ENCODE measurements around the gene EMX2.

EMX2 gene

DNA sequence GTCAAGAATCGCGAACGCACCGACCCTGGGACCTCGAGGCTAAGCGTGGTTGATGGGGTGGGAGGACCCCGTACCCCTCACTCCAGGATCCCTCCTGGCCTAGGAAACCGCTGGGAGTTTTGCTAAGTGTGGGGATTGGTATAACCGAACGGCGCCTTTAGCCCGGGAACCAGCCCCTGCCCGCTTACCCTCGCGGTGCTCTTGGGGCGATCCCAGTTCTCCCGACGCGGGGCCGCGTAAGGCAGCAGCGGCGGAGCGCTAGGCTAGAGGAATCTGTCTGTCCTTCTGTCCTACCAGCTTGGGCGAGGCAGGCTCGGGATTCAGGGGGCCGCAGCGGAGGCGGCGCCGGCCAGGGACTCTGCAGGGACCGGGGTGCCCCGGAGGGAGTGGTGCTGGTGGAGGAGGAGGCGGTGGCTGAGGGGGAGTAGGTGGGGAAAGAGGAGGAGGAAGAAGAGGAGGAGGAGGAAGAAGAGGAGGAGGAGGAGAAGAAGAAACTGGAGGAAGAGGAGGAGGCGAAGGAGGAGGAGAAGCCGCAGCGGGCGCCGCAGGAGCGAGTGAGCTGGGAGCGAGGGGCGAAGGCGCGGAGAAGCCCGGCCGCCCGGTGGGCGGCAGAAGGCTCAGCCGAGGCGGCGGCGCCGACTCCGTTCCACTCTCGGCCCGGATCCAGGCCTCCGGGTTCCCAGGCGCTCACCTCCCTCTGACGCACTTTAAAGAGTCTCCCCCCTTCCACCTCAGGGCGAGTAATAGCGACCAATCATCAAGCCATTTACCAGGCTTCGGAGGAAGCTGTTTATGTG is 439 bp upstream of the EMX2 start (continued):
- TF ChIP-seq ZNF521 (tag by site-specific recombination; IDR thresholded peaks at IDR 0.05) (no peak), WT1 (tag by site-specific recombination; IDR thresholded peaks at IDR 0.05) (peak; percentile 86), ZNF514 (tag by site-specific recombination; IDR thresholded peaks at IDR 0.05) (no peak), ZNF610 (tag by site-specific recombination; IDR thresholded peaks at IDR 0.05; ENCODE audit: borderline replicate concordance) (0 out of 2 replicates have a peak, but pooled peaks have one; percentile 15), ZNF138 (tag by site-specific recombination; IDR thresholded peaks at IDR 0.05; ENCODE audit: borderline replicate concordance) (no peak), ZNF366 (tag by site-specific recombination; conservative IDR thresholded peaks at IDR 0.05) (peak; percentile 95), ZNF843 (tag by site-specific recombination; IDR thresholded peaks at IDR 0.05) (peak; percentile 79; the same call in 1 of the 2 replicates), ZNF175 (tag by site-specific recombination; IDR thresholded peaks at IDR 0.05) (no peak), ZNF654 (tag by site-specific recombination; IDR thresholded peaks at IDR 0.05; ENCODE audit: low read depth) (peak; percentile 3; the same call in 1 of the 2 replicates), HOXD13 (CRISPR knock-in tag; IDR thresholded peaks at IDR 0.05; ENCODE audit: borderline replicate concordance) (no peak), ZNF266 (tag by site-specific recombination; IDR thresholded peaks at IDR 0.05; ENCODE audit: low read depth) (peak; percentile 39; the same call in 1 of the 2 replicates), REPIN1 (tag by site-specific recombination; IDR thresholded peaks at IDR 0.05; ENCODE audit: low read depth) (peak; percentile 96), ZNF623 (tag by site-specific recombination; IDR thresholded peaks at IDR 0.05) (no peak), ZNF184 (tag by site-specific recombination; IDR thresholded peaks at IDR 0.05) (peak; percentile 76; the same call in 1 of the 2 replicates), ZNF501 (tag by site-specific recombination; IDR thresholded peaks at IDR 0.05) (peak; percentile 71), ZNF629 (tag by site-specific recombination; IDR thresholded peaks at IDR 0.05) (peak; percentile 92), ZNF561 (tag by site-specific recombination; IDR thresholded peaks at IDR 0.05; ENCODE audit: borderline replicate concordance) (peak; percentile 94; the same call in 1 of the 2 replicates), IKZF3 (tag by site-specific recombination; IDR thresholded peaks at IDR 0.05) (peak; percentile 79)
- TF ChIP-seq, protein P1, sequence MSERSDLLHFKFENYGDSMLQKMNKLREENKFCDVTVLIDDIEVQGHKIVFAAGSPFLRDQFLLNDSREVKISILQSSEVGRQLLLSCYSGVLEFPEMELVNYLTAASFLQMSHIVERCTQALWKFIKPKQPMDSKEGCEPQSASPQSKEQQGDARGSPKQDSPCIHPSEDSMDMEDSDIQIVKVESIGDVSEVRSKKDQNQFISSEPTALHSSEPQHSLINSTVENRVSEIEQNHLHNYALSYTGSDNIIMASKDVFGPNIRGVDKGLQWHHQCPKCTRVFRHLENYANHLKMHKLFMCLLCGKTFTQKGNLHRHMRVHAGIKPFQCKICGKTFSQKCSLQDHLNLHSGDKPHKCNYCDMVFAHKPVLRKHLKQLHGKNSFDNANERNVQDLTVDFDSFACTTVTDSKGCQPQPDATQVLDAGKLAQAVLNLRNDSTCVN (tag by site-specific recombination; optimal IDR thresholded peaks at IDR 0.05), result peak; percentile 81
- TF ChIP-seq, protein P2, sequence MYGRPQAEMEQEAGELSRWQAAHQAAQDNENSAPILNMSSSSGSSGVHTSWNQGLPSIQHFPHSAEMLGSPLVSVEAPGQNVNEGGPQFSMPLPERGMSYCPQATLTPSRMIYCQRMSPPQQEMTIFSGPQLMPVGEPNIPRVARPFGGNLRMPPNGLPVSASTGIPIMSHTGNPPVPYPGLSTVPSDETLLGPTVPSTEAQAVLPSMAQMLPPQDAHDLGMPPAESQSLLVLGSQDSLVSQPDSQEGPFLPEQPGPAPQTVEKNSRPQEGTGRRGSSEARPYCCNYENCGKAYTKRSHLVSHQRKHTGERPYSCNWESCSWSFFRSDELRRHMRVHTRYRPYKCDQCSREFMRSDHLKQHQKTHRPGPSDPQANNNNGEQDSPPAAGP (tag by site-specific recombination; IDR thresholded peaks at IDR 0.05), result peak; percentile 92; the same call in 1 of the 2 replicates
- TF ChIP-seq, protein P3, sequence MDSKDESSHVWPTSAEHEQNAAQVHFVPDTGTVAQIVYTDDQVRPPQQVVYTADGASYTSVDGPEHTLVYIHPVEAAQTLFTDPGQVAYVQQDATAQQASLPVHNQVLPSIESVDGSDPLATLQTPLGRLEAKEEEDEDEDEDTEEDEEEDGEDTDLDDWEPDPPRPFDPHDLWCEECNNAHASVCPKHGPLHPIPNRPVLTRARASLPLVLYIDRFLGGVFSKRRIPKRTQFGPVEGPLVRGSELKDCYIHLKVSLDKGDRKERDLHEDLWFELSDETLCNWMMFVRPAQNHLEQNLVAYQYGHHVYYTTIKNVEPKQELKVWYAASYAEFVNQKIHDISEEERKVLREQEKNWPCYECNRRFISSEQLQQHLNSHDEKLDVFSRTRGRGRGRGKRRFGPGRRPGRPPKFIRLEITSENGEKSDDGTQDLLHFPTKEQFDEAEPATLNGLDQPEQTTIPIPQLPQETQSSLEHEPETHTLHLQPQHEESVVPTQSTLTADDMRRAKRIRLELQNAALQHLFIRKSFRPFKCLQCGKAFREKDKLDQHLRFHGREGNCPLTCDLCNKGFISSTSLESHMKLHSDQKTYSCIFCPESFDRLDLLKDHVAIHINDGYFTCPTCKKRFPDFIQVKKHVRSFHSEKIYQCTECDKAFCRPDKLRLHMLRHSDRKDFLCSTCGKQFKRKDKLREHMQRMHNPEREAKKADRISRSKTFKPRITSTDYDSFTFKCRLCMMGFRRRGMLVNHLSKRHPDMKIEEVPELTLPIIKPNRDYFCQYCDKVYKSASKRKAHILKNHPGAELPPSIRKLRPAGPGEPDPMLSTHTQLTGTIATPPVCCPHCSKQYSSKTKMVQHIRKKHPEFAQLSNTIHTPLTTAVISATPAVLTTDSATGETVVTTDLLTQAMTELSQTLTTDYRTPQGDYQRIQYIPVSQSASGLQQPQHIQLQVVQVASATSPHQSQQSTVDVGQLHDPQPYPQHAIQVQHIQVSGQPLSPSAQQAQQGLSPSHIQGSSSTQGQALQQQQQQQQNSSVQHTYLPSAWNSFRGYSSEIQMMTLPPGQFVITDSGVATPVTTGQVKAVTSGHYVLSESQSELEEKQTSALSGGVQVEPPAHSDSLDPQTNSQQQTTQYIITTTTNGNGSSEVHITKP (tag by site-specific recombination; IDR thresholded peaks at IDR 0.05), result peak; percentile 97
- TF ChIP-seq, protein P4, sequence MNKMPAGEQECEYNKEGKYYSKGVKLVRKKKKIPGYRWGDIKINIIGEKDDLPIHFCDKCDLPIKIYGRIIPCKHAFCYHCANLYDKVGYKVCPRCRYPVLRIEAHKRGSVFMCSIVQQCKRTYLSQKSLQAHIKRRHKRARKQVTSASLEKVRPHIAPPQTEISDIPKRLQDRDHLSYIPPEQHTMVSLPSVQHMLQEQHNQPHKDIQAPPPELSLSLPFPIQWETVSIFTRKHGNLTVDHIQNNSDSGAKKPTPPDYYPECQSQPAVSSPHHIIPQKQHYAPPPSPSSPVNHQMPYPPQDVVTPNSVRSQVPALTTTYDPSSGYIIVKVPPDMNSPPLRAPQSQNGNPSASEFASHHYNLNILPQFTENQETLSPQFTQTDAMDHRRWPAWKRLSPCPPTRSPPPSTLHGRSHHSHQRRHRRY (tag by site-specific recombination; IDR thresholded peaks at IDR 0.05), result no peak
- TF ChIP-seq, protein P5, sequence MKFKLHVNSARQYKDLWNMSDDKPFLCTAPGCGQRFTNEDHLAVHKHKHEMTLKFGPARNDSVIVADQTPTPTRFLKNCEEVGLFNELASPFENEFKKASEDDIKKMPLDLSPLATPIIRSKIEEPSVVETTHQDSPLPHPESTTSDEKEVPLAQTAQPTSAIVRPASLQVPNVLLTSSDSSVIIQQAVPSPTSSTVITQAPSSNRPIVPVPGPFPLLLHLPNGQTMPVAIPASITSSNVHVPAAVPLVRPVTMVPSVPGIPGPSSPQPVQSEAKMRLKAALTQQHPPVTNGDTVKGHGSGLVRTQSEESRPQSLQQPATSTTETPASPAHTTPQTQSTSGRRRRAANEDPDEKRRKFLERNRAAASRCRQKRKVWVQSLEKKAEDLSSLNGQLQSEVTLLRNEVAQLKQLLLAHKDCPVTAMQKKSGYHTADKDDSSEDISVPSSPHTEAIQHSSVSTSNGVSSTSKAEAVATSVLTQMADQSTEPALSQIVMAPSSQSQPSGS (tag by site-specific recombination; IDR thresholded peaks at IDR 0.05; ENCODE audit: low read depth), result peak; percentile 5; the same call in 1 of the 2 replicates
- TF ChIP-seq, protein P6, sequence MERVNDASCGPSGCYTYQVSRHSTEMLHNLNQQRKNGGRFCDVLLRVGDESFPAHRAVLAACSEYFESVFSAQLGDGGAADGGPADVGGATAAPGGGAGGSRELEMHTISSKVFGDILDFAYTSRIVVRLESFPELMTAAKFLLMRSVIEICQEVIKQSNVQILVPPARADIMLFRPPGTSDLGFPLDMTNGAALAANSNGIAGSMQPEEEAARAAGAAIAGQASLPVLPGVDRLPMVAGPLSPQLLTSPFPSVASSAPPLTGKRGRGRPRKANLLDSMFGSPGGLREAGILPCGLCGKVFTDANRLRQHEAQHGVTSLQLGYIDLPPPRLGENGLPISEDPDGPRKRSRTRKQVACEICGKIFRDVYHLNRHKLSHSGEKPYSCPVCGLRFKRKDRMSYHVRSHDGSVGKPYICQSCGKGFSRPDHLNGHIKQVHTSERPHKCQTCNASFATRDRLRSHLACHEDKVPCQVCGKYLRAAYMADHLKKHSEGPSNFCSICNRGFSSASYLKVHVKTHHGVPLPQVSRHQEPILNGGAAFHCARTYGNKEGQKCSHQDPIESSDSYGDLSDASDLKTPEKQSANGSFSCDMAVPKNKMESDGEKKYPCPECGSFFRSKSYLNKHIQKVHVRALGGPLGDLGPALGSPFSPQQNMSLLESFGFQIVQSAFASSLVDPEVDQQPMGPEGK (tag by site-specific recombination; IDR thresholded peaks at IDR 0.05), result peak; percentile 97
- TF ChIP-seq, protein P7, sequence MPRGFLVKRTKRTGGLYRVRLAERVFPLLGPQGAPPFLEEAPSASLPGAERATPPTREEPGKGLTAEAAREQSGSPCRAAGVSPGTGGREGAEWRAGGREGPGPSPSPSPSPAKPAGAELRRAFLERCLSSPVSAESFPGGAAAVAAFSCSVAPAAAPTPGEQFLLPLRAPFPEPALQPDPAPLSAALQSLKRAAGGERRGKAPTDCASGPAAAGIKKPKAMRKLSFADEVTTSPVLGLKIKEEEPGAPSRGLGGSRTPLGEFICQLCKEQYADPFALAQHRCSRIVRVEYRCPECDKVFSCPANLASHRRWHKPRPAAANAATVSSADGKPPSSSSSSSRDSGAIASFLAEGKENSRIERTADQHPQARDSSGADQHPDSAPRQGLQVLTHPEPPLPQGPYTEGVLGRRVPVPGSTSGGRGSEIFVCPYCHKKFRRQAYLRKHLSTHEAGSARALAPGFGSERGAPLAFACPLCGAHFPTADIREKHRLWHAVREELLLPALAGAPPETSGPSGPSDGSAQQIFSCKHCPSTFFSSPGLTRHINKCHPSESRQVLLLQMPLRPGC (tag by site-specific recombination; IDR thresholded peaks at IDR 0.05), result peak; percentile 91

Measured in HEK293 (cell line).